Activated CD8-positive, alpha-beta T cell treated with anti-CD3 and anti-CD28 coated beads, Interleukin-2, amount 10 ng/mL, durations not matched to agents 7 days and 5 days (primary cell): ENCODE data around the gene SIPA1L3. TPM values are rescaled to one million over a fixed set of nuclear protein-coding genes. Genes with fewer than 3 reads are reported as not detected.

ENCODE experiments used
- ATAC-seq: fragments of 150-1000 bp; cut with Tn5 transposase; one replicate; pipeline ENCODE4 v1.10.0; 2021; ENCODE audit warnings: moderate library complexity
- CTCF ChIA-PET: fragments of 350-600 bp; sonication (Branson Sonifier 250); formaldehyde crosslinking; loops from one replicate; lab custom pipeline; 2021; ENCODE audit warnings: antibody characterized with exemption; lab: Charles Lee
- POLR2A ChIA-PET: fragments of 350-600 bp; sonication (Branson Sonifier 250); formaldehyde crosslinking; loops from one replicate; lab custom pipeline; 2021; ENCODE audit warnings: antibody characterized with exemption; lab: Charles Lee
- DNase-seq: peaks from one replicate; pipeline ENCODE4 v3.0.0-alpha.2; 2020
- H3K27ac Mint-ChIP-seq: one replicate; pipeline ENCODE4 v1.8.0; 2021; ENCODE audit warnings: mild to moderate bottlenecking, mixed read lengths
- H3K27me3 Mint-ChIP-seq: one replicate; pipeline ENCODE4 v1.8.0; 2021; ENCODE audit warnings: low read depth, mixed read lengths
- H3K36me3 Mint-ChIP-seq: one replicate; pipeline ENCODE4 v1.8.0; 2021; ENCODE audit warnings: low read depth, mixed read lengths
- H3K4me1 Mint-ChIP-seq: one replicate; pipeline ENCODE4 v1.8.0; 2021; ENCODE audit warnings: low read depth, mixed read lengths
- H3K4me3 Mint-ChIP-seq: one replicate; pipeline ENCODE4 v1.8.0; 2021; ENCODE audit warnings: mild to moderate bottlenecking, mixed read lengths
- H3K9me3 Mint-ChIP-seq: one replicate; pipeline ENCODE4 v1.8.0; 2022; ENCODE audit warnings: mixed read lengths; ENCODE audit not compliant: insufficient read depth
- total RNA-seq, 2 experiments: library from RNA; stranded (reverse); gene quantifications; one replicate each; pipeline ENCODE4 v1.2.3, GENCODE V29; 2021

SIPA1L3 gene
- total RNA-seq, 2 experiments from 2014 or later = 18.3 to 20.2 TPM

DNA sequence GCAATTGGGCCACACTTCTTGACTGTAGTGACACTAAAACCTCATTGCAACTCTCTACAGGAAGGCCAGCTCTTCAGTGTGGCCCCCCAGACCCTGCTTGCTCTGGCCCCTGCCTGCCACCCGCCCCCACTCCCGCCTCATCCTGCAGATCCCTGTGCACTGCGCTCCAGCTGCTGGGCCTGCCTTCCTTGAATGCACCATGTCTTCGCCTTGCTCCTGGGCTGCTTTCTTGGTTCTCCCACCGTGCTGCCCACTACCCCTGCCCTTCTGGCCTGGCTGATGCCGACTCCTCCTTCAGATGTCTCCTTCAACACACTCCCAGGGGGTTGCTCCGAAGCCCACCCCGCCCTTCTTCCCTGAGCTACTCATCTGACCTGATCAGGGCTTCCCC lies 98.2 kb downstream of the SIPA1L3 start:
- no peaks in the 10 kb centered on the region for H3K4me1 Mint-ChIP-seq
- ATAC-seq (no peak), DNase-seq (no peak)
- ChIA-PET CTCF (interaction anchor here (1.2 to 1.5 kb wide), 2 partner anchors 14 to 37 kb away, joined by 3 to 4 read pairs; no protein-coding TSS in a partner anchor), POLR2A (no interaction called here)
- no peak overlapping the region for H3K4me3 Mint-ChIP-seq
- H3K36me3 Mint-ChIP-seq = no peaks in the 10 kb centered on the region
- no peak overlapping the region for H3K27ac Mint-ChIP-seq
- no peaks in the 10 kb centered on the region for H3K27me3 Mint-ChIP-seq
- H3K9me3 Mint-ChIP-seq = no peaks in the 10 kb centered on the region

DNA sequence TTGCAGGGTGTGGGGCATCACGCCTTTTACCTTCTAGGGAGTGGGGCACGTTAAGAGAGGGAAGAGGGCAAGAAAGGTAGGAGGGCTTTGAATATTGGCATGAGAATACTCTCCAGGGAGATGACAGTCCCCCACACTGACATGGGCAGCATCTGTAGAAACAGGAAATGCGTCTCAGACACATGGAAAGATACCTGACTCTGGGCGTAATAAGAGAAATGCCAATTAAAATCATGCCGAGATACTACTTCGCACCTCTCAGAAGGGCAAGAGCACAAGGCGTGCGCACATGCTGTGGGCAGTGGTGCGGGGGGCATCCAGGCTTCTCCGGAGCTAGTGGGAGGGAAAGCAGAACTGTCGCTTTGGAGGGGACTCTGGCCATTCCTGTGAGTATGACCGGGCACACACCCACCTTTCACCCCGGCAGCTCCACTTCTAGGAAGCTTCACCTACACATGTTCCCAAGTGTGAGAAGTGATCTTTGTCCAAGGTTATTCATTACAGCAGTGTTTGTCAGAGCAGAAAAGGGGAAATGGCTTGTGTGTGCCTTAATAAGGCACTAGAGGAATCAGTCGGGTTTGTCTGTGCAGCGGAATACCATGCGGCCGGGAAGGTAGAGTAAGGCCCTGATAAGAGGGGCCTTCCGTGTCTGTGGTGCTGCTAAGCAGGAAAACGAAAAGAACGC lies 99.5 kb downstream of the SIPA1L3 start:
- H3K4me1 Mint-ChIP-seq = no peaks in the 10 kb centered on the region
- DNase-seq (no peak), ATAC-seq (no peak)
- no peak overlapping the region for H3K27ac Mint-ChIP-seq
- H3K27me3 Mint-ChIP-seq = no peaks in the 10 kb centered on the region
- H3K36me3 Mint-ChIP-seq = no peaks in the 10 kb centered on the region
- CTCF ChIA-PET = interaction anchor here (0.6 kb wide), 1 partner anchor 45 kb away, joined by 3 read pairs; no protein-coding TSS in a partner anchor
- no peaks in the 10 kb centered on the region for H3K9me3 Mint-ChIP-seq
- no peak overlapping the region for H3K4me3 Mint-ChIP-seq
- POLR2A ChIA-PET = no interaction called here

DNA sequence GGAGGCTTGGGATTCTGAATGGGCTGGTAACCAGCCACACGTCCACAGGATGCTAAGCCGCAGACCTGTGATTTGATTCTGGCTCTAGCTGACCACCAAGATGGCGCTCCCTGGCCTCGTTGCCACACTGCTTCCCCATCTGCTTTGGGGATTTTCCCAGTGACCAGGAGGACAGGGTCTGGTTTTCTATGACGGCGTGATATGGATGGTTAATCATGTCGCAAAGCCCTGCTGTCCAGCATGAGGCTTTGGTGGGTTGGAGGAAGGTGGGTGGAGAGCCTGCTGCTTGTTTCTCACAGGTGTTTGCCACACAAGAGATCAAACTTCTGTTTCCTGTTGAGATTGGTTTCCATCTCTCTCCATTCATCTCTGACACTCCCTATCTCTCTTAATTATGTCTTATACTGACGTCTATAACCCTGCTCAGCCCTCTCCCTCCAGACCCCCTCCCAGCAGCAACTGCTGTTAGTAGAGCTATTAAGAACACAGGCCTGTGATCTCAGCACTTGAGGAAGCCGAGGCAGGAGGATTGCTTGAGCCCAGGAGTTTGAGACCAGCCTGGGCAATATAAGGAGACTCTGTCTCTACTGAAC lies 102.7 kb downstream of the SIPA1L3 start:
- Mint-ChIP-seq H3K9me3 (no peaks in the 10 kb centered on the region), H3K27ac (no peak overlapping the region), H3K36me3 (no peaks in the 10 kb centered on the region), H3K4me1 (no peaks in the 10 kb centered on the region), H3K27me3 (no peaks in the 10 kb centered on the region), H3K4me3 (no peak overlapping the region)
- DNase-seq (no peak), ATAC-seq (no peak)
- ChIA-PET CTCF (no interaction called here), POLR2A (no interaction called here)

DNA sequence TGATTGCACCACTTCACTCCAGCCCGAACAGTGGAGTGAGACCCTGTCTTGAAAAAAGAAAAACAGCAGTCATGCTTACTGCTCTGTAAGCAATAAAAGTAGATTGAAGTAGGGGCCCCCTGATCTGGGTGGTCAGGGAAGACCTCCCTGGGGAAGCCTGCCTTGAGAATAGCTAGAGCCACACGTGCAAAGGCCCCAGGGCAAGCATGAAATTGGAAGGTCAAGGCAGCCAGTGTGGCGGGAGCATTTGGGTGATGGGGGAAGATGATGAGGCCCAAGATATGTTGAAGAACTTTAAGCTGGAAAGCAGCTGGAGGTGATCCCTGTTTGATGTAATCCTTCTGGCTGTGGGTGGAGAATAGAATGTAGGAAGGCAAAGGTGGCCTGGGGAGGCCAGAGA lies 104.4 kb downstream of the SIPA1L3 start:
- Mint-ChIP-seq H3K27ac (no peak overlapping the region), H3K36me3 (no peaks in the 10 kb centered on the region), H3K9me3 (no peaks in the 10 kb centered on the region), H3K27me3 (no peaks in the 10 kb centered on the region), H3K4me1 (no peaks in the 10 kb centered on the region), H3K4me3 (no peak overlapping the region)
- ChIA-PET CTCF (no interaction called here), POLR2A (no interaction called here)
- no peak for ATAC-seq
- no peak for DNase-seq

GRCh38 chr19:38012290-38012689 lies 105.3 kb downstream of the SIPA1L3 start:
- H3K27ac Mint-ChIP-seq = no peak overlapping the region
- H3K27me3 Mint-ChIP-seq = no peaks in the 10 kb centered on the region
- H3K4me3 Mint-ChIP-seq = no peak overlapping the region
- CTCF ChIA-PET = no interaction called here
- DNase-seq = no peak
- H3K36me3 Mint-ChIP-seq = no peaks in the 10 kb centered on the region
- POLR2A ChIA-PET = no interaction called here
- no peaks in the 10 kb centered on the region for H3K9me3 Mint-ChIP-seq
- no peak for ATAC-seq
- no peaks in the 10 kb centered on the region for H3K4me1 Mint-ChIP-seq

DNA sequence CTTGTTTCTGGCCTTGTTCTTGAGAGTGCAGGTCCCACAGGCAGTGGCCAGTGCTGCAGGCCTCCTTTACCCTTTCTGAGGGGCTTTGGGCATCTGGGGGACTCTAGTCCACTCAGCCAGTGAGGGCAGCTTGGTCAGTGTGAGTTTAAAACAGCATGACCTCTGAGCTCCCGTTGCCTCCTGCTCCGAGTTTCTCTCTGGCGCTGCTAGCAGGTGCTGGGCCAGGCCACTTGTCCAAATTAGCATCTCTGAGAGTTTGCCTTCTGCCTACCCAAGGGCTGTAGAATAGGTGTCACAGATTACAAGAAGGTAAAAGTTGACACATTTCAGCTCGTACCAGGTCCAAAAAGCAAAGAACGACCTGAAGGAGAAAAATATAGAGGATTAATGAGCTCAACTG lies 105.9 kb downstream of the SIPA1L3 start:
- H3K9me3 Mint-ChIP-seq = no peaks in the 10 kb centered on the region

GRCh38 chr19:38013913-38014580 lies 107.0 kb downstream of the SIPA1L3 start:
- H3K27me3 Mint-ChIP-seq = no peaks in the 10 kb centered on the region
- H3K36me3 Mint-ChIP-seq = no peaks in the 10 kb centered on the region
- no peak overlapping the region for H3K27ac Mint-ChIP-seq
- DNase-seq (no peak), ATAC-seq (no peak)
- ChIA-PET CTCF (no interaction called here), POLR2A (no interaction called here)
- no peaks in the 10 kb centered on the region for H3K4me1 Mint-ChIP-seq
- no peak overlapping the region for H3K4me3 Mint-ChIP-seq
- no peaks in the 10 kb centered on the region for H3K9me3 Mint-ChIP-seq

More for the DNA sequence above, 105.9 kb downstream of the SIPA1L3 start:
- ATAC-seq (no peak), DNase-seq (no peak)
- no peak overlapping the region for H3K27ac Mint-ChIP-seq
- no peaks in the 10 kb centered on the region for H3K27me3 Mint-ChIP-seq
- CTCF ChIA-PET = interaction anchor here (0.6 kb wide), 1 partner anchor 110 kb away, joined by 3 read pairs; no protein-coding TSS in a partner anchor
- H3K4me1 Mint-ChIP-seq = no peaks in the 10 kb centered on the region
- H3K36me3 Mint-ChIP-seq = no peaks in the 10 kb centered on the region
- POLR2A ChIA-PET = no interaction called here
- no peak overlapping the region for H3K4me3 Mint-ChIP-seq

DNA sequence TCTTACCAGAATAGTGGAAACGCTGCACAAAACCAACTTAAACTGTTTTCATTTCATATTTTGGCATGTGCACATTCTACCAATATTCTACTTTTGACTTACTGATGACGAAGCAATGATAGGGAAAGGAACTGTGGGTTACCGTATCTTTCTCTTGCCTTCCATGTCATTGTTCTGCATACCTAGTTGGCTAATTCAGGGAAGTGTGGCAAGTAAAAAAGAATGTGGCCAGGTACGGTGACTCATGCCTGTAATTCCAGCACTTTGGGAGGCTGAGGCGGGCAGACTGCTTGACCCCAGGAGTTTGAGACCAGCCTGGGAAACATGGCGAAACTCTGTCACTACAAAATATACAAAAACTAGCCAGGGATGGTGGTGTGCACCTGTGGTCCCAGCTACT lies 108.2 kb downstream of the SIPA1L3 start:
- DNase-seq (no peak), ATAC-seq (no peak)
- Mint-ChIP-seq H3K9me3 (no peaks in the 10 kb centered on the region), H3K4me3 (no peak overlapping the region), H3K27me3 (no peaks in the 10 kb centered on the region), H3K4me1 (no peaks in the 10 kb centered on the region), H3K27ac (no peak overlapping the region), H3K36me3 (no peaks in the 10 kb centered on the region)
- CTCF ChIA-PET = no interaction called here
- POLR2A ChIA-PET = no interaction called here

- ChIA-PET POLR2A (no interaction called here), CTCF (no interaction called here)
Measured at GRCh38 chr19:38015761-38016160, 108.8 kb downstream of the SIPA1L3 start.

GRCh38 chr19:38017401-38018151 lies 110.6 kb downstream of the SIPA1L3 start:
- no peak overlapping the region for H3K4me3 Mint-ChIP-seq
- H3K4me1 Mint-ChIP-seq = no peaks in the 10 kb centered on the region
- no peaks in the 10 kb centered on the region for H3K36me3 Mint-ChIP-seq
- H3K27me3 Mint-ChIP-seq = no peaks in the 10 kb centered on the region
- ATAC-seq = no peak
- POLR2A ChIA-PET = interaction anchor here (0.6 kb wide), 1 partner anchor 17 kb away, joined by 3 read pairs; no protein-coding TSS in a partner anchor
- H3K9me3 Mint-ChIP-seq = no peaks in the 10 kb centered on the region
- DNase-seq = no peak
- no peak overlapping the region for H3K27ac Mint-ChIP-seq
- CTCF ChIA-PET = no interaction called here

More at GRCh38 chr19:38015761-38016160, 108.8 kb downstream of the SIPA1L3 start:
- Mint-ChIP-seq H3K27me3 (no peaks in the 10 kb centered on the region), H3K27ac (no peak overlapping the region), H3K36me3 (no peaks in the 10 kb centered on the region), H3K4me3 (no peak overlapping the region), H3K4me1 (no peaks in the 10 kb centered on the region), H3K9me3 (no peaks in the 10 kb centered on the region)
- ATAC-seq = no peak
- DNase-seq = no peak

DNA sequence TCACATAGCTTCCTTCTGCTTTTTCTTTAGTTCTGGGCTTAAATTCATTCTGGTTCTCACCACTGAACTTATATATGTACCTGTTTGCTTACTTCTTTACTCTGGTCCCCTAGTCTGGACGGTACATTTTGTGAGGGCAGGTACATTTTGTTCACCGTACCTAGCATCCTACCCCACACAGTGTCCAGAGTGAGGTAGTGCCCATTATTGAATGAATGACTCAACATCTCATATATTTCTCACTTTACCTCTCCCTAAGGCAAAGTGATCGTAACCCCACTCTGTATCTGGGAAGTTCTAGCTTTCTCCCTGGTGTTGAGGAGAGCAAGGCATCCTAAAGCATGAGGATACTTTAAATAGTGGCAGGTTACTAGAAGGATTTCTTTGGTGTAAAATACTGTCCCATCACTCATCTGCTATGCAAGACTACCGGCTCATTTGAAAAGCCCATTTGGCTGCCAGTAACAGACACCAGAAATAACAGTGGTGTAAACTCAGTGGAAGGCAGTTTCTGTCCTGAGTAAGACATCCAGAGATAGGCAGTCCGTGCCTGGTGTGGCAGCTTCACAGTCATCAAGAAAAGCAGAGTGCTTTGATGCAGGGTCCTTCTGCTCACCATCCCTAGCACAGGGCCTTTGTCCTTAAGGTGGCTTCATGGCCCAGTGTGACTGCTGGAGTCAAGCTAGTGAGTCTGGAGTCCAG lies 111.8 kb downstream of the SIPA1L3 start:
- no peak for DNase-seq
- ATAC-seq = no peak
- ChIA-PET CTCF (interaction anchor here (1.0 kb wide), 1 partner anchor 23 kb away, joined by 3 read pairs; no protein-coding TSS in a partner anchor), POLR2A (no interaction called here)
- Mint-ChIP-seq H3K36me3 (no peaks in the 10 kb centered on the region), H3K9me3 (no peaks in the 10 kb centered on the region), H3K4me1 (no peaks in the 10 kb centered on the region), H3K27ac (no peak overlapping the region), H3K4me3 (no peak overlapping the region), H3K27me3 (no peaks in the 10 kb centered on the region)
